HCT116 (cell line): ENCODE results near the gene RASGRF2. TPM values are rescaled to one million over a fixed set of nuclear protein-coding genes. Genes with fewer than 3 reads are reported as not detected.

Source experiments
- ATAC-seq: fragments of 200-7000 bp; cut with Tn5 transposase; 2 replicates; pipeline ENCODE4 v1.9.1; 2020; ENCODE audit warnings: mild to moderate bottlenecking, moderate library complexity
- BruUV-seq: library from RNA; stranded (reverse); fragments of 400-500 nt; replicated peaks from 2 replicates; lab custom pipeline; 2021; lab: Mats Ljungman, UMichigan
- CTCF ChIA-PET: fragments of 300-600 bp; sonication (Branson Sonifier 250); formaldehyde crosslinking; loops from one replicate; lab custom pipeline; 2021; ENCODE audit warnings: antibody characterized with exemption; lab: Charles Lee
- POLR2A ChIA-PET: fragments of 300-600, 350-600 bp; sonication (Branson Sonifier 250); formaldehyde crosslinking; loops from one replicate; lab custom pipeline; 2021; ENCODE audit warnings: antibody characterized with exemption; lab: Charles Lee
- RAD21 ChIA-PET, 2 experiments: fragments of 300-600 bp; sonication (Branson Sonifier 250); formaldehyde crosslinking; loops; one replicate each; lab custom pipeline; 2023; ENCODE audit warnings: low total read pairs in 2 of 2; ENCODE audit not compliant: uncharacterized antibody in 2 of 2, unreplicated experiment in 2 of 2, low non-redundant PET in 1 of 2; lab: Charles Lee
- DNase-seq: peaks from one replicate; pipeline ENCODE4 v3.0.0-alpha.2; 2010; ENCODE audit warnings: low read depth, low spot score
- H2AFZ ChIP-seq: fragments of 200-600 bp; shearing (Covaris generic), sonication (generic); 2 replicates; pipeline ENCODE4 v1.6.1; 2017; ENCODE audit warnings: low read depth, mixed run types, mixed read lengths, antibody characterized with exemption, low read length; ENCODE audit not compliant: poor library complexity, severe bottlenecking
- H3K27ac ChIP-seq: 2 replicates; pipeline ENCODE4 v1.5.1; 2012; ENCODE audit warnings: low read depth, low read length
- H3K27me3 ChIP-seq: fragments of 200-600 bp; sonication (generic); 2 replicates; pipeline ENCODE4 v1.6.1; 2016; ENCODE audit warnings: mixed run types, low read length, mixed read lengths; ENCODE audit not compliant: insufficient read depth
- H3K36me3 ChIP-seq, 2 experiments: fragments of 200-500 bp in 1 of 2; fragments of 200-600 bp in 1 of 2; sonication (Bioruptor generic) in 1 of 2; sonication (generic) in 1 of 2; 2 replicates each; pipeline versions ENCODE4 v1.5.1 to v1.6.1; 2014 to 2016; ENCODE audit warnings: low read length in 2 of 2, inconsistent platforms in 1 of 2, mixed read lengths in 1 of 2, mixed run types in 1 of 2; ENCODE audit not compliant: insufficient read depth in 2 of 2, control insufficient read depth in 1 of 2
- H3K4me1 ChIP-seq, 2 experiments: fragments of 200-600 bp in 1 of 2; sonication (generic) in 1 of 2; 2 replicates each; pipeline versions ENCODE4 v1.5.1 to v1.6.1; 2012 to 2017; ENCODE audit warnings: low read length in 2 of 2, inconsistent platforms in 1 of 2, mild to moderate bottlenecking in 1 of 2, mixed read lengths in 1 of 2, mixed run types in 1 of 2, moderate library complexity in 1 of 2; ENCODE audit not compliant: insufficient read depth in 2 of 2, control insufficient read depth in 1 of 2
- H3K4me2 ChIP-seq: fragments of 200-600 bp; sonication (generic); 2 replicates; pipeline ENCODE4 v1.6.1; 2017; ENCODE audit warnings: mixed run types, low read length, mixed read lengths
- H3K4me3 ChIP-seq, 2 experiments: fragments of 200-600 bp in 1 of 2; sonication (generic) in 1 of 2; replicated peaks in 1 of 2; 2 replicates each; pipeline ENCODE4 v1.5.1; 2011 to 2016; ENCODE audit warnings: low read length in 2 of 2, control low read depth in 1 of 2, low read depth in 1 of 2, mild to moderate bottlenecking in 1 of 2, mixed read lengths in 1 of 2, mixed run types in 1 of 2
- H3K79me2 ChIP-seq: fragments of 200-600 bp; sonication (generic); 2 replicates; pipeline ENCODE4 v1.6.1; 2017; ENCODE audit warnings: mild to moderate bottlenecking, mixed run types, low read length, moderate library complexity, mixed read lengths; ENCODE audit not compliant: insufficient read depth
- H3K9ac ChIP-seq: fragments of 200-600 bp; sonication (generic); 2 replicates; pipeline ENCODE4 v1.6.1; 2016; ENCODE audit warnings: low read length, mixed read lengths
- H3K9me2 ChIP-seq: fragments of 200-600 bp; sonication (generic), shearing (Covaris generic); 2 replicates; pipeline ENCODE4 v1.6.1; 2017; ENCODE audit warnings: mixed run types, mild to moderate bottlenecking, moderate library complexity; ENCODE audit not compliant: insufficient read depth
- H3K9me3 ChIP-seq, 2 experiments: fragments of 200-500 bp in 1 of 2; fragments of 200-600 bp in 1 of 2; sonication (Bioruptor generic) in 1 of 2; sonication (generic) in 1 of 2; 2 replicates each; pipeline ENCODE4 v1.6.1; 2014 to 2017; ENCODE audit warnings: low read length in 2 of 2, mixed read lengths in 2 of 2, inconsistent platforms in 1 of 2, low read depth in 1 of 2, mild to moderate bottlenecking in 1 of 2, mixed run types in 1 of 2, moderate library complexity in 1 of 2; ENCODE audit not compliant: control insufficient read depth in 1 of 2, insufficient read depth in 1 of 2
- H4K20me1 ChIP-seq: fragments of 200-600 bp; sonication (generic), shearing (Covaris generic); 2 replicates; pipeline ENCODE4 v1.6.1; 2017; ENCODE audit warnings: mixed run types, mild to moderate bottlenecking, moderate library complexity; ENCODE audit not compliant: insufficient read depth
- CBX3 ChIP-seq: IDR thresholded peaks from 2 replicates; pipeline ENCODE4 v1.6.1; 2012; ENCODE audit warnings: low read depth
- CEBPB ChIP-seq: IDR thresholded peaks from 2 replicates; pipeline ENCODE4 v1.6.1; 2012; ENCODE audit warnings: low read depth
- CTCF ChIP-seq, 3 experiments: fragments of 200-600 bp in 1 of 3; sonication (generic) in 1 of 3; IDR thresholded peaks in 2 of 3; conservative IDR thresholded peaks in 1 of 3; 2 replicates each; pipeline ENCODE4 v1.5.1; 2012 to 2017; ENCODE audit warnings: low read depth in 2 of 3, low read length in 2 of 3, antibody characterized with exemption in 1 of 3, borderline replicate concordance in 1 of 3, control low read depth in 1 of 3, mild to moderate bottlenecking in 1 of 3, mixed read lengths in 1 of 3, mixed run types in 1 of 3, moderate library complexity in 1 of 3; ENCODE audit not compliant: insufficient read depth in 1 of 3
- EGR1 ChIP-seq: IDR thresholded peaks from 2 replicates; pipeline ENCODE4 v1.6.1; 2012; ENCODE audit warnings: low read depth
- FOSL1 ChIP-seq: IDR thresholded peaks from 2 replicates; pipeline ENCODE4 v1.6.1; 2012; ENCODE audit warnings: low read depth
- MAX ChIP-seq: IDR thresholded peaks from 2 replicates; pipeline ENCODE4 v1.6.1; 2012
- POLR2A ChIP-seq: IDR thresholded peaks from 2 replicates; pipeline ENCODE4 v1.7.0; 2011; ENCODE audit warnings: borderline replicate concordance; ENCODE audit not compliant: insufficient read depth, insufficient read length; ENCODE audit errors: extremely low read depth
- POLR2AphosphoS5 ChIP-seq: IDR thresholded peaks from 2 replicates; pipeline ENCODE4 v1.6.1; 2011; ENCODE audit warnings: mild to moderate bottlenecking, low read depth, low read length, moderate library complexity
- RAD21 ChIP-seq: IDR thresholded peaks from 2 replicates; pipeline ENCODE4 v1.6.1; 2012; ENCODE audit warnings: low read depth, mild to moderate bottlenecking
- REST ChIP-seq: IDR thresholded peaks from 2 replicates; pipeline ENCODE4 v1.6.1; 2012; ENCODE audit warnings: low read depth
- SIN3A ChIP-seq: IDR thresholded peaks from 2 replicates; pipeline ENCODE4 v1.6.1; 2012; ENCODE audit warnings: low read depth
- SP1 ChIP-seq: IDR thresholded peaks from 2 replicates; pipeline ENCODE4 v1.6.1; 2012; ENCODE audit warnings: low read depth
- SRF ChIP-seq: IDR thresholded peaks from 2 replicates; pipeline ENCODE4 v1.6.1; 2012; ENCODE audit warnings: low read depth
- TCF7L2 ChIP-seq: IDR thresholded peaks from 2 replicates; pipeline ENCODE4 v1.7.0; 2011; ENCODE audit warnings: borderline replicate concordance, inconsistent platforms; ENCODE audit not compliant: insufficient read depth, insufficient read length; ENCODE audit errors: extremely low read depth
- ZFX ChIP-seq: fragments of 450-650 bp; IDR thresholded peaks from 2 replicates; pipeline ENCODE4 v1.6.1; 2017
- intact Hi-C: fragments of 100-400 bp; cut with micrococcal nuclease; formaldehyde crosslinking; loops from 2 replicates; pipeline ENCODE4 v1.10.0; 2022
- total RNA-seq: library from RNA; stranded (reverse); gene quantifications from one replicate; pipeline ENCODE4 v1.2.1, GENCODE V29; 2021; ENCODE audit not compliant: unreplicated experiment

RASGRF2 gene
- total RNA-seq, 1 experiment from 2014 or later, result 0.05 TPM

- H3K4me1 ChIP-seq, result no peaks in the 10 kb centered on the region
- TF ChIP-seq FOSL1 (no peak), SRF (no peak), SP1 (no peak), SIN3A (no peak), CEBPB (no peak), REST (no peak), TCF7L2 (no peak), POLR2A (no peak), EGR1 (no peak), POLR2AphosphoS5 (no peak), CTCF (IDR thresholded peaks at IDR 0.05 in 2 of 3, conservative IDR thresholded peaks at IDR 0.05 in 1 of 3; ENCODE audit: borderline replicate concordance in 1 of 3, insufficient read depth in 1 of 3, low read depth in 2 of 3, low read length in 2 of 3) (no peak), ZFX (no peak), RAD21 (no peak), MAX (no peak), CBX3 (no peak)
- DNase-seq, result no peak
- ATAC-seq, result no peak
- no peak overlapping the region for H3K4me3 ChIP-seq
- H4K20me1 ChIP-seq, result no peaks in the 10 kb centered on the region
- BruUV-seq, result no TSS peak
- ChIA-PET RAD21 (no interaction called here), CTCF (no interaction called here), POLR2A (no interaction called here)
- intact Hi-C loops, result no loop called here
- H3K27ac ChIP-seq, result no peak overlapping the region
- H3K9me2 ChIP-seq, result no peaks in the 10 kb centered on the region
- no peaks in the 10 kb centered on the region for H3K79me2 ChIP-seq
- no peak overlapping the region for H3K9ac ChIP-seq
- no peaks in the 10 kb centered on the region for H3K27me3 ChIP-seq
- no peak overlapping the region for H2AFZ ChIP-seq
- H3K36me3 ChIP-seq, result no peaks in the 10 kb centered on the region
- no peaks in the 10 kb centered on the region for H3K9me3 ChIP-seq
- no peak overlapping the region for H3K4me2 ChIP-seq
Measured at GRCh38 chr5:80926979-80927656, 33.0 kb upstream of the RASGRF2 start.
